ENCODE measurements around the gene ITPRIP. TPM values are rescaled to one million over a fixed set of nuclear protein-coding genes. Genes with fewer than 3 reads are reported as not detected.

ITPRIP gene
- total RNA-seq, 1 experiment from 2014 or later = 22.5 TPM

DNA sequence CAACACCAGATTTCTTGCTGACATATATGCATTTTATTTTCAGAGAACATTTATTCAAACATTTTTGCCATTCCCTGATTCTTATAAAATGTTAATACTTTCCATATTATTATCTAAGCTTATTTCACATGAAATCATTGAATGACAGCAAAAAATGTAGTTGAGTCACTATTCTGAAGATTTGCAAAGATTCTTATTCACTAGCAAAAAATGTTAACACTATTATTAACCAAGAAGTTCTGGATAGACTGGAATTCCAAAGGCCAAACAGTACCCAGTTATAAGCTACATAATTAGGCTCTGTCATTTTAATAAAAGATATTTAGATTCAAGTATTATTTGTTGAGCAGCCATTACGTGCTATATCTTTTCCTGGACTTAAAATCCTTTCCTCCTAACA is 65.0 kb downstream of the ITPRIP start:
- no peak overlapping the region for H3K27ac ChIP-seq (ENCODE audit: insufficient read length, low read depth, low read length)
- TF ChIP-seq, protein P1, sequence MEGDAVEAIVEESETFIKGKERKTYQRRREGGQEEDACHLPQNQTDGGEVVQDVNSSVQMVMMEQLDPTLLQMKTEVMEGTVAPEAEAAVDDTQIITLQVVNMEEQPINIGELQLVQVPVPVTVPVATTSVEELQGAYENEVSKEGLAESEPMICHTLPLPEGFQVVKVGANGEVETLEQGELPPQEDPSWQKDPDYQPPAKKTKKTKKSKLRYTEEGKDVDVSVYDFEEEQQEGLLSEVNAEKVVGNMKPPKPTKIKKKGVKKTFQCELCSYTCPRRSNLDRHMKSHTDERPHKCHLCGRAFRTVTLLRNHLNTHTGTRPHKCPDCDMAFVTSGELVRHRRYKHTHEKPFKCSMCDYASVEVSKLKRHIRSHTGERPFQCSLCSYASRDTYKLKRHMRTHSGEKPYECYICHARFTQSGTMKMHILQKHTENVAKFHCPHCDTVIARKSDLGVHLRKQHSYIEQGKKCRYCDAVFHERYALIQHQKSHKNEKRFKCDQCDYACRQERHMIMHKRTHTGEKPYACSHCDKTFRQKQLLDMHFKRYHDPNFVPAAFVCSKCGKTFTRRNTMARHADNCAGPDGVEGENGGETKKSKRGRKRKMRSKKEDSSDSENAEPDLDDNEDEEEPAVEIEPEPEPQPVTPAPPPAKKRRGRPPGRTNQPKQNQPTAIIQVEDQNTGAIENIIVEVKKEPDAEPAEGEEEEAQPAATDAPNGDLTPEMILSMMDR (conservative IDR thresholded peaks at IDR 0.05) = no peak
- H3K4me1 ChIP-seq (ENCODE audit: insufficient read depth, low read length) = no peaks in the 10 kb centered on the region
- no CpG with 5 or more reads among the region's 1 CpG for WGBS (ENCODE audit: extremely low coverage, insufficient read length, low lambda C conversion rate)
- no peak overlapping the region for H3K14ac ChIP-seq (ENCODE audit: insufficient read depth, low read length)
- no peaks in the 10 kb centered on the region for H3K9me3 ChIP-seq (ENCODE audit: control insufficient read depth, low read depth, low read length)
- no peak overlapping the region for H2BK15ac ChIP-seq (ENCODE audit: low read depth, low read length)
- H3K9ac ChIP-seq (ENCODE audit: extremely low read depth, insufficient read length, low read length) = no peak overlapping the region
- H3K18ac ChIP-seq (ENCODE audit: insufficient read length, low read depth, low read length) = no peak overlapping the region
- Mint-ChIP-seq H3K9me3 (no peaks in the 10 kb centered on the region), H3K27me3 (ENCODE audit: low read depth) (peaks cover 7% of the 10 kb centered on the region), H3K36me3 (ENCODE audit: insufficient read depth in 1 of 3, low read depth in 3 of 3) (peaks cover 0 to 3% (median under 1%) of the 10 kb centered on the region in 3 experiments; a peak in 4 of 7 replicates), H3K4me1 (peaks cover 8 to 12% of the 10 kb centered on the region in 2 experiments), H3K27ac (no peak overlapping the region), H3K4me3 (no peak overlapping the region)
- H2BK5ac ChIP-seq (ENCODE audit: insufficient read length, low read length) = no peak overlapping the region
- H3K79me1 ChIP-seq (ENCODE audit: insufficient read depth, low read depth, low read length, poor library complexity, severe bottlenecking) = no peaks in the 10 kb centered on the region
- no peak overlapping the region for H2BK12ac ChIP-seq (ENCODE audit: insufficient read length, low read depth, low read length)
- no peak overlapping the region for H2BK120ac ChIP-seq (ENCODE audit: low read depth, low read length, poor library complexity, severe bottlenecking)
- H4K8ac ChIP-seq (replicated peaks; ENCODE audit: insufficient read length, low read depth, low read length) = no peak overlapping the region
- H2AK5ac ChIP-seq (ENCODE audit: insufficient read length, low read length) = no peak overlapping the region
- H4K91ac ChIP-seq (ENCODE audit: insufficient read length, low read depth, low read length) = no peak overlapping the region
- no peak overlapping the region for H3K4me2 ChIP-seq (ENCODE audit: insufficient read depth, insufficient read length, low read length)
- peaks cover 7% of the 10 kb centered on the region for H3K23me2 ChIP-seq (ENCODE audit: insufficient read length, low read depth, low read length, poor library complexity, severe bottlenecking)
- H4K5ac ChIP-seq (ENCODE audit: insufficient read length, low read depth, low read length) = no peak overlapping the region
- H4K20me1 ChIP-seq (ENCODE audit: control insufficient read depth, insufficient read depth, insufficient read length) = no peaks in the 10 kb centered on the region
- H3K4ac ChIP-seq (ENCODE audit: low read depth, low read length) = no peak overlapping the region
- H2AFZ ChIP-seq (ENCODE audit: low read length) = no peak overlapping the region
- H3K27me3 ChIP-seq (ENCODE audit: insufficient read depth, low read length) = no peaks in the 10 kb centered on the region
- no peak overlapping the region for H3K23ac ChIP-seq (ENCODE audit: insufficient read length, low read depth, low read length)
- no peak overlapping the region for H3K56ac ChIP-seq (ENCODE audit: insufficient read length, low read depth, low read length)
- no peak overlapping the region for H2BK20ac ChIP-seq (ENCODE audit: low read depth, low read length, poor library complexity, severe bottlenecking)
- no peak overlapping the region for H3T11ph ChIP-seq (ENCODE audit: low read length)
- H3K79me2 ChIP-seq (ENCODE audit: insufficient read depth, low read length) = peaks cover under 1% of the 10 kb centered on the region; the same call in 1 of the 2 replicates
- DNase-seq = no peak
